Left renal cortex interstitium (tissue), 4 donors: Measurements from ENCODE around the gene CRYZ. TPM values are rescaled to one million over a fixed set of nuclear protein-coding genes. Genes with fewer than 3 reads are reported as not detected.

Source experiments
- DNase-seq, 4 donors: peaks; one replicate each; pipeline ENCODE4 v3.0.0-alpha.2; 2013; ENCODE audit warnings: low read depth in 4 of 4, low spot score in 2 of 4, missing footprints in 1 of 4
- polyA plus RNA-seq, 4 donors: library from polyadenylated mRNA; unstranded; fragments of 120-200 nt; gene quantifications; one replicate each; pipeline ENCODE4 v1.2.1, GENCODE V29; 2013; ENCODE audit not compliant: insufficient read length in 4 of 4

Gene CRYZ
- polyA plus RNA-seq, 4 donors, result 154 to 205 (median 181) TPM

DNA sequence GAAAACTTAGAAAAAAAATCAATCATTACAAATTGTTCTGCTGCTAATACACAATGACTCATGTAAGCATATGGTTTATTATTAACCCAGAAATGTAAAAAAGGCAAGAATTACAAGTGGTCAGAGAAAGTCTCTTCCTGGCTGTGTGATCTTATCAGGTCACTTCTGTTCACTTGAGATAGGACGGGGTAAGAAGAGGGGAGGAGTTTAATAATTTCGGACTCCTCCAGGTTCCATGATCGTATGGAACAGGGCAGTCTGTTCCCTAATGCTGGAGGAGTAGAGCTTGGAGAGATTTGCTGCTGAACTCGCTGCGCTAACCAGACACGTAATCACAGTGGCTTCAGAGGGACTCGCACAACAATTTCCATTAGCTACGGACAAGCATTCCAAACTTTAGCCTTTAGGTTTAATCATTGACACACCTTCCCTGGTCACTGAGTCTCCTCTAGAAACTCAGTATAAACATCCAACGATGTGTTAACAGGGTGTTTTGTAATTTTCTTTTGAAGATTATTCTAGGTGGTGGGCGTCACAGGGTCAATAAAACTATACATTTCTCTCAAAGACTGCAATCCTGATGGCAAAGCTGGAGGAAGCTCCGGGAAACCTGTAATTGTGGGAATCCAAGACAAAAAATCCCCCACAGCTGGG is 1.3 kb downstream of the CRYZ start:
- peak in 1 of 4 donors; percentile 46 for DNase-seq

DNA sequence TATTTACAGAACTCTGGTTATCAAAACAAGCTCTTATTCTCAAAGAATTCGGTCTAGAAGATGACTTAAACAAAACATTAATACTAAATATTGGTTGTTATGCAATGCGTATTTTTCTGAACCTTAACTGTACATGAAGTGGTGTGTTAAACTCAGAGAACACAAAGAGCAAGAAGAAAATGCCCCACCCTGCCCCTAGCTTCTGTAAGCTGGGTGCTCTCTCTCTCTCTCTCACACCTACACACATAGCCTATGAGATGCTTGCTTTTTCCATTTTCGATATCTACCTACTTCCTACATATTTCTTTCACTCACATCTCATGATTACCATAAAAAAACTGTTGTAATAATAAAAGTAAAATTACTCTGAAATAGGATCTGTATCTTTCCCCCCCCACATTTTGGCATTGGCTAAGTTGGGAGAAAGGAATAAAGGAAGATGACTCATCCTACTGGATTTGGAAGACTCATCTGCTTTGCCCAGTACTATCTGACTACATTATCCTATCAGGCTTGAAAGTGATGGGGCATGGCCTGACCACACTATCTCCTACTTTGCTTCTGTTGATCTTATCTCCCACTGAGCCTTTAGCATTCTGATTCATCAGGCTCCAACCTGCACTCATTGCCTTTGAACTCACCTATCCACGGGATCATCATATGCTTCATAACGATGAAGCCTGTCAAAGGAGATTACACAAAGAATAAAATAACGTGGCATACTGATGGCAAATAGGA is 2.9 kb downstream of the CRYZ start:
- no peak for DNase-seq

DNA sequence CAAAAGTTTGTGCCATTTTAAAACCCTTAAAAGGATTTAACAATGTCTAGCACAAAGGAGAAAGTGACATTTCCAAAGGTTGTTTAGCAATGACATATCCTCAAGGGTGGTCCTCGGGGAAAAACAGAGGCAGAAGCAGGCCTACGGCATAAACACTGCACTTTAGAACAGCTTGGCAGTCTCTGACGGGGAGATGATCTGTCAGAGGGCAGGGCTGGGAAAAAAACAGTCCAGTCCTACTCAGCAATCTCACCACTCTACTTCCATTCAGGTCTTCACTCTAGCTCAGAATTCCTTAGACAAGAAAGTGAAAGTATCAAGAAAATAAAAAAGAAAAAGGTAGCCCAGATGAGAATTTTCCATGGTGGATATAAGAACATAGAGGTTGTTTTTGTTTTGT is 4.1 kb downstream of the CRYZ start:
- DNase-seq, result no peak

DNA sequence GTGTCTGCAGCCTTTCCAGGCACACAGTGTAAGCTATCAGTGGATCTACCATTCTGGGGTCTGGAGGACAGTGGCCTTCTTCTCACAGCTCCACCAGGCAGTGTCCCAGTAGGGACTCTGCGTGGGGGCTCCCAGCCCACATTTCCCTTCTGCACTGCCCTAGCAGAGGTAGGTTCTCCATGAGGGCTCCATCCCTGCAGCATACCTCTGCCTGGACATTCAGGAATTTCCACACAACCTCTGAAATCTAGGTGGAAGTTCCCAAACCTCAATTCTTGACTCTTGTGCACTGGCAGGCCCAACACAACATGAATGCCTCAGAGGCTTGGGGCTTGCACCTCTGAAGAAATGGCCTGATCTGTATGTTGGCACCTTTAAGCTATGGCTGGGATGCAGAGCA is 6.8 kb downstream of the CRYZ start:
- DNase-seq, result no peak

DNA sequence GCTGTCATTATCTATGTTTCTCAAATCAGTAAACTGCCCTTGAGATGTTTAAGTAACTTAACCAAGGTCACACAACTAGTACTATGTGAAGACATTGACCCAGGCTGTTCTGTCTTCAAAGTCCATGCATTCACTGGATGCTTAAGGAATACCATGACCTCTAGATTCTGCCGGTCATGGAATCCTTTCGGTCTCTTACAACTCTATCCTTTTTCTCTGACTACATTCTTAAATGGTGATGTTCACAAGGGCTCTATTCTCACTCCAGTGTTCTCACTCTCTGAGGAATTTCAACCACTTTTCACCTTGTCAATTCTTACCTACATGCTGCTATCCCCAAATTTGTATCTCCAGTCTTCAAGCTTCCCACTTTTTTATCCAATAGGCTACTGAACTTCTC is 15.2 kb downstream of the CRYZ start:
- no peak for DNase-seq

DNA sequence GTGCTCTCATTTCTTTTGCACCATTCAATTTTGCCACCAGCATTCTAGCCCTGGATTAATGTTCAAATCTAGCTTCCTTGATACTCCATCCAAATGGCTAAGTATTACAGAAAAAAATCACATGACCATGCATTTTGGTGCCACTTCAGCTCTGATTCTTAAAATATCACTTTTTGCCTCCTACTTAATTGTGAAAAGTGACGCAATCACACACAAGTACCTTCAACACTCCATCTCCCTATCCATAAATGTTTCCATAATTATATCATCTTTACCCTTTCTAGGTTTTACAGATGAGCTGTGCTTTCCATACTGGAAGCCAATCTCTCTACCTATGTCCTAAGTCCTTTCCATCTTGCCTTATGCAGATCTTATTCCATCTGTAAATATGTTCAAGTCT is 16.0 kb downstream of the CRYZ start:
- no peak for DNase-seq

DNA sequence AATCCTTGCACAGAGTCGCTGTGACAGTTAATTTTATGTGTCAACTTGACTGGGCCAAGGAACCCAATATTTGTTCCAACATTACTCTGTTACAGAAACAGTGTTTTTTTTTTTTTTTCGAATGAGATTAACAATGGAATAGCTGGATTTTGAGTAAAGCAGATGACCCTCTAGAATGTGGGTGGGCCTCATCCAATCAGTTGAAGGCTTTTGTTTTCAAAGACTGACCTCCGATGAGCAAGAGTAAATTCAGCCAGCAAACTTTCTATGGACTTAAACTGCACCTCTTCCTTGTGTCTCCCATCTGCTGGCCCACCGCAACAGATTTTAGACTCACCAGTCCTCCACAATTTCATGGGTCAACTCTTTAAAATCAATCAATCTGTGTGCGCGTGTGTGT is 17.0 kb downstream of the CRYZ start:
- no peak for DNase-seq

DNA sequence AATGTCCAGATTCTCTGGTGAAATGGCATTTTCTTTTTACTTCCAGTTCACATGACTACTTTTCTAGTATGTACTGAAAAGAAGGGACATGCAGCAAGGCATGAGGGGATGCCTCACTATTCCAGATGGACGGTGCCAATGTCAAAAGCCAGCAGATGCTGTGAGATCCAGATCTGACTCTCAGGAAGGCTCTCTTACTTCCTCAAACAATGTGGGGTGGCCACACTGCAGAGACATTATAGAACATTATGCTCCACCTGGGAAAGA is 17.7 kb downstream of the CRYZ start:
- DNase-seq, result no peak

DNA sequence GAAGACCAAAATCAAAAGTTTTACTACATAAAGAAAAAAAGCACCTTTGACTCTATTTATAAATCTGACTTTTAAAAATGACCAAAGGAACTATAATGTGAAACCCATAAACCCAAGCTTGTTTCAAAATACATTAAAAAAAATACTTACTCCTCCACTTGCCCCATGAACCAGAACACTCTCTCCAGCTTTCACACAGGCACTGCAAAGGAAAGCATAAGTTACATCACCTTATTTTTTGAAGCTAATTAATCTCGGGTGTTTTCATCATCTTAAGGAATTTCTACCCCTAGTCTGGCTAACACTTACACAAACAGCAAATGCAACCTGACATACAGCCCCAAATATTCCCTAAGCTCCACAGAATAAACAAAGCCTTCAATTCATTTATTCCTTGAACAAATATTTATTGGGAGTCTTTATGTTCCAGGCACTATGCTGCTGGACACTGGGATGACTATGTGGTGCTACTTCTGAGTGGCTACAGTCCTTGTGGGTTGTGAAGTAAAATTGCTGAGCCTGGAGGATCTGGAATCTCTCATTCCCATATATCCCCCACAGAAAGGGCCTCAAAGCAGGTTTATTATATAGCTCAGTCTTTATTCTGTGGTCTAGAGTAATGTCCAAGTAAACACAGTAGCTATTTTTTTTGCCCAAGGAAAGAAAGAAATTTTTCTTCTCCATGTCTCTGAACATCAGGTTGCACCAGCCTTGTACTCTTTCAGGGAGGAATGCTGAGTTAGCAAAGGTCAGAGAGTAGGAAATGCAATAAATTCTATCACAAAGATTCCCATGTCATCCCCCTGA is 18.2 kb downstream of the CRYZ start:
- no peak for DNase-seq

DNA sequence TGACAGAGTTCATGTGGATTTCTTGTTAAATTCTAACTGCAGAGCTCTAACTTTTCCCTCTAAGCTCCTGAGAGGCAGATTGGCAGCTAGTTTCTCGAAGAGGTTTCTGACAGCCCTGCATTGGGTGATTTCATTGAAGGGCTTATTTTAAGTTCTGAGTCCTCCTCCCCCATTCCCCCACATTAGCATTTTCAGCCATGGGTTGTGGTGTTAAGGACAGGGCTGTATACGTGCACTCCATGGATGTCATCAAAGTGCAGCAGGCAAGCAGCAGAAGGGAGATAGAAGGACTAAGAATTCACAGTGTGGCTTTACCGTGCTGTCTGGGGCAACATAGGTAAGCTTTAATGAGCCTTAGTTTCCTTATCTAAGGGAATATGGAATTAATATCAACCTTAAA is 19.0 kb downstream of the CRYZ start:
- no peak for DNase-seq

DNA sequence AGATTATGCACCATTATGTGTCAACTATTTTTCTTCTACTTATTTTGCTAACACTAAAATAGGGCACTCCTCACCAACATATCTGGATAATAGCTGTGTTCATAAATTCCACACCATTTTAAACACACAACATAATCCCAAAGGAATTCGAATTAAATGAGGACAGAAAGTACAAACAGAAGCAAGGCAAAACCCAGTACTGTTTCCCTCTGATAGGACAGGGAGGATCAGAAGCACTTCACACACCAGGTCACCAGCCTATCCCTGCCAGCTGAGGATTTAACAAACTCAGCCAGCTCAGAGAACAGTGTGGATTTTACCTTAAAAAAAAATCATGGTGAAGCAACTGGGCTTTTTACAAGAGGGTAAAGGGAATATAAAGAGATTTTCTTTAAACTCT is 20.0 kb downstream of the CRYZ start:
- no peak for DNase-seq

DNA sequence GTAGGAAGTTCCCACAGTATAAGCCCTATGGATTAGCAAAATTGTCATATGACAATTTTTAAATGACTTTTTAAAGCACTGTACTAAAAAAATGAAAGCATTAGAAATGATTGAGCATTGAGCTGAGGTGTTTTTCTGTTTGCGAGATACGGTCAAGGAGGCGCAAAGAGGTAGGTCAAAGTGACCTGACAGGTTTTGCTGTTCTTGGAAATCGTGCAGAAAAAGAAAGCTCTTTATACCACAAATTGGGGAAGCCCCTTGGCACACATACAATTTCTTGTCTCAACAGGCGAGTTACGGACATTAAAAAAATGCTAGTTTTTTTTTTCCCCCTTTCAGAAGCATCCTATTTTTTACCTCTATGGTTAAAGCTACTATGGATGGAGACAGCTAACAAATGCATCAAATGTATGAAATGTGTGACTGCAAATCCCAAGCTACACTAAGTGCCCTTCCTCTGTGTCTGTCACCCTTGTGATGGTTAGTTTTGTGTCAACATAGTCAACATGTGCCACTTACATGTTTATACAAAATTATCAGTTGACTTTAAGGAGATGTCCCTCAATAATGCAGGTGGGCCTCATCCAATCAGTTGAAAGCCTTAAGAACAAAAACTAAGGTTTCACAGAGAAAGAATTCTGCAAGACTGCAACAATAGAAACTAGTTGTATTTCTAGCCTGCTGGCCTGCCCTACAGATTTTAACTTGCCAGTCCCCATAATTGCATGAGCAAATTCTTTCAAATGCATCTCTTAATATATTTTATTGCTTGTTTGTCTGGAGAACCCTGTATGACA is 29.3 kb downstream of the CRYZ start:
- no peak for DNase-seq

DNA sequence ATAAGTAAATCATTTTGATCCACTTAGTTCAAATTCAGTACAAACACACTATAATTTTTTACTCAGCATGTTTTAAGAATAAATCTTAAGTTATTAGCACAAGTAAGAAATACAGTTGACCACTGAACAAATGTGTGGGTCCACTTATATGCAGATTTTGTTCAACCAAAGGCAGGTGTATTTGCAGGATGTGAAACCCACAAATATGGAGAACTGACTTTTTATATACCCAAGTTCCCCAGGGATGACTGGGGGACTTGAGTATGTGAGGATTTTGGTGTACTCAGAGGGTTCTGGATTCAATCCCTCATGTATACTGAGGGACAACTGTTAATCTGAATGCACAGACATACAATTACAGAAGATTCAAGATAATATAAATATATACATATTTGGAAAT is 33.5 kb downstream of the CRYZ start:
- DNase-seq, result no peak

DNA sequence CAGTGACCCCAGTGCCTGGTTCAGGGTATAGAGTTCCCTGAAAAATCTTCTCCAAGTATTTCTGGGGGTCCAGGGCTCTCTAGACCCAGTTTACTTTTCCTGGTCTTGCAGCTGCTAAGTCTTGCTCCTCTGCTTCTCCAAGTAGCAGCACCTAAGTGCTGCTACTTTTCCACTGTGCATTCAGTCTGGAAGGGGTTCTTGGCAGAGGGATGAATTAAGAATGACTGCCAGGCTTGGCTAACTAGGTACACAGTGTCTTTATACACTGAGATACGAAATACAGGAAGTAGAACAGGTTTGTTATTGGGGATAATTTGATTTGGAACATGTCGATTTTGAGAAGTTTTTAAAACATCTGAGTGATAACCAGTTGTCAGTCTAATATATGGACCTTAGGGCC is 35.0 kb downstream of the CRYZ start:
- DNase-seq, result no peak

DNA sequence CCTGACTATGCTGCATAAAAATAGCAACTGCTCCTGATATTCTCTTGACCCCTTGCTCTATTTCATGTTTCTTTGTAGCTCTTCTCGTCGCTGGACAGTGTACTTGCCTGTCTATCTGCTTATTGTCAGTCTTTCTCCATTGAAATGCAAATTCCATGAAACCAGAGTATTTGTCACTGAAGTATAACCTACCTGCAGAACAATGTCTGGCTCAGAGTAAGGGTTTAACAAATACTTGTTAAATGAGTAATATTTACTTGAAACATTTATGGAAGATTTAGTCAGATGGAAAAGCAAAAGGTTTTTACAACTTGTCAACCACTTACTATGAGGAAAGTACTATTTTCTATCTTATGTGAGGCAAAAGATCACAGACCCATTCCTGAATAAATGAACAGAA is 39.4 kb downstream of the CRYZ start:
- DNase-seq, result no peak

DNA sequence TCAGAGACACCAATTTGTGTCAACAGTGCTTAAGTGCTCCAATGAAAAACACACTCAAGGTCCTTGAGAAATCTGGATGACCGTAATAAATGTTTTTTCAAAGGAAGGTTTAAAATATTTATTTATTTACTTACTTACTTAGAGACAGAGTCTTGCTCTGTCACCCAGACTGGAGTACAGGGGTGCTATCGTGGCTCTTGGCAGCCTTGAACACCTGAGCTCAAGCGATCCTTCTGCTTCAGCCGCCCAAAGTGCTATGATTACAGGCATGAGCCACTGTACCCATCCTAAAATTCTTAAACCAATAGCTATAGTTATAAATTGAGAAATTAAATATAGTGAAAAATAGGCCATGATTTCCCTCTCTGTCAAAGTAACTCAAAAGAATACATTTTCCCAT is 41.9 kb downstream of the CRYZ start:
- DNase-seq, result no peak

DNA sequence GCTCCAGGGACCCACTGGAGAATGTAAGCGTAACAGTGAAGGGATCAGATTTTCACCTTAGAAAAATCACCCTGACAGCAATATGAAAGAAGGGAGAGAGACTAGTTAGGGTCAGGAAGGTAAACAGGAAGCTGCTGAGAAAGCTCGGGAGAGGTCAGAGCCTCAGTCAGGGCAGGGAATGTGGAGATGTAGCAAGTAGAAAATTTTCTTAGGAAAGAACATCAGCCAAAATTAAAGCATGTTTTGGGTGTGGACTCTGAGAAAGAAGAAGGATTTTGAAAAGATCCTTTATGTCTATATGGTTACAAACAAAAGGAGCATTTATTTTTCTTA is 42.5 kb downstream of the CRYZ start:
- DNase-seq, result no peak

DNA sequence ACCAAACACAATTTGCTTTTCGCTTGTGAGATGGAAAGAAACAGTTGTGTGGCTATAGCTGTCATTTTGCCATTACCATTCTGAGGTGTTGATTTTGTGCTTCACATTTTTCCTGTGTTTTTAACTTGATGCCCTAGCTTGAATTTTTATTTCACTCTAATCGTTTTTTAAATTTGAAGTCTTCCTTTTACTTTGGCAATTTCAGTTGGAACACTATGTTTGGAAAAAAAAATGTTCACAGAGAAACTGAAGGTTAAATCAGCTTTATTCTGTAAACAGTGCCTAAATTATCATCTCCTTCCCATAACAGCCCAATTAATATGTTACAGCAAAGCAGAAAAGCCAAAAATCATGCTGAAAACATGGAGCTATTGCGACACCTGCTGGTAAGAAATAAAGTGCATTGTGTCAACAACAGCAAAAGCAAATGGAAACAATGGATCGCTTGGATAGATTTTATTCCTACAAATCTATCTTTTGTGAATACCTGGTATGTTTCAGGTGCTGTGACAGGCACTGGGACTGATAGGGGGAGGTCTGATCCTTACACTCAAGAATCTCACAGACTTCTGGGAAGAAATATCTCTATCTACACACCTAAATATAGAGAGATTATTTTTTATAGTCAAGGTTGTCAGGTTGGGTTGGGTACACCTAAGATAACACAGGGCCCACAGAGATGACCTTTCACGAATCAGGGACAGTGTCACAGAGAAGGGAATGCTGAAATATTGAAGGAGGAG is 43.1 kb downstream of the CRYZ start:
- DNase-seq, result peak; percentile 41 to 65 (median 50)

DNA sequence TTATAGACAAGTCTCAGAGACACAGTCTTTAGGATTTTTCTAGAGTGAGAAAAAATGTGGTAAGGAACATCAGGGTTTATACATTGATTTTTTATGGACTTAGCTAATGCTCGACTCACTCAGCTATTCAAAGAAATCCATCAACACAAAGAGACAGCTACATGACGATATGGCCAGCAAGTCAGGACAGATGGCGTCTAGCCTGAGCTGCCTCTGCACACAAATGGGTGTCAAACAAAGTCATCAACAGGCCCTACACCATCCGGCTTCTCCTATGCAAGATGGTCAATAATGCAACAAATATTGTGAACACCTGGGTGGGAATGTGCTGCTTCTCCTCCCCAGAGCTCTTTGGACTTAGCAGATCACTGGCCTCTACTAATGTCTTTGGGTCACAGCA is 45.9 kb downstream of the CRYZ start:
- no peak for DNase-seq

DNA sequence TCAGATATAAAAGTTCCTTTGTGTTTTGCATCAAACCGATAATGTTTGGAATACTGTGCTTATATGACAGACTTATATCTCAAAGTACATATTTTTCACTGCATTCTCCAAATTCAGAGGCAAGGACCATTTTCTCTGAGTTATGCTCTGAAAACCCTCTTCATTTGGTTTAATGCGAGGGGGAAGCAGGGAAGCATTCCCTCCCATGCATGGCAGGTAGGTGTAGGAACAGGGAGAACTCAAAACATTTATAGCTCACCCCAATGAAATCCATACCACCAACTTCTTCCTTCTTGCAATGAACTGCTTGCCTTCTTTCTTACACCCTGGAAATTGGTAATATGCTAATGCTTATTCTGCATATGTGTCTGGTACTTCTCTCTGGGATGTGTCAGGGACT is 48.5 kb downstream of the CRYZ start:
- DNase-seq, result no peak

DNA sequence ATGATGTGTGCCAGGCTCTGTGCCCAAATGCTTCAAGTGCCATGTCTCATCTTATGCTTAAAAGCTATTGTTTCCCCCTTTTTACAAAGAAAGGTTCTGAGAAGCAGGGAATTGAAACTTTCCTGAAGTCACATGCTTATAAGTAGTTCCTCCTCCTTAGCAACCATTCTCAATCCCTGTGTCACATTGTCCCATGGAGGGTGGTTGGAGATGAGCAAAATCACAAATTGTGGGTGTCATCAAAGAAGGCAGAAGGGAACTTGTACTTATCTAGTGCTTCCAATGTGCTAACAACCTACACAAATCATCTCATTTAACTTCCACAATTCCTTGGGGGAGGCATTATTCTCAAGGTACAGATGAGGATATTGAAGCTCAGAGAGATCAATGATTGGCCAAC is 49.2 kb downstream of the CRYZ start:
- DNase-seq, result no peak
